Measurements from ENCODE around the gene CYP11A1. TPM values are rescaled to one million over a fixed set of nuclear protein-coding genes. Genes with fewer than 3 reads are reported as not detected.

Gene CYP11A1
- total and polyA plus RNA-seq, 2 donors (not counting 1 experiment from before 2014, with no cell fraction given), result not detected

- ATAC-seq (ENCODE audit: low read depth), result peak; percentile 47
- Histone ChIP-seq H3K9me3 (ENCODE audit: control extremely low read depth in 1 of 3, control insufficient read depth in 2 of 3, insufficient read depth in 1 of 3, low read length in 2 of 3) (no peaks in the 10 kb centered on the region), H3K4me3 (ENCODE audit: control extremely low read depth in 1 of 5, extremely low read depth in 1 of 5, insufficient read depth in 1 of 5, low read depth in 2 of 5, low read length in 4 of 5) (no peak overlapping the region), H3K27ac (ENCODE audit: low read length in 2 of 2) (no peak overlapping the region), H3K4me1 (ENCODE audit: control insufficient read depth in 2 of 2, insufficient read depth in 2 of 2, low read length in 2 of 2) (no peaks in the 10 kb centered on the region), H2AFZ (ENCODE audit: insufficient read depth, low read depth, low read length, poor library complexity, severe bottlenecking) (no peak overlapping the region), H4K20me1 (ENCODE audit: control insufficient read depth, insufficient read depth, low read length, poor library complexity, severe bottlenecking) (no peaks in the 10 kb centered on the region), H3K4me2 (replicated peaks; ENCODE audit: low read depth, low read length, poor library complexity, severe bottlenecking) (no peak overlapping the region), H3K27me3 (replicated peaks in 1 of 4; ENCODE audit: control extremely low read depth in 1 of 4, control insufficient read depth in 3 of 4, insufficient read depth in 4 of 4, low read length in 3 of 4) (peaks cover 0 to 25% (median 4%) of the 10 kb centered on the region in 4 experiments), H3K79me2 (ENCODE audit: control insufficient read depth, insufficient read depth, low read length) (no peaks in the 10 kb centered on the region), H3K36me3 (replicated peaks in 1 of 2; ENCODE audit: control extremely low read depth in 1 of 2, control insufficient read depth in 1 of 2, extremely low read depth in 1 of 2, insufficient read depth in 2 of 2, low read length in 1 of 2) (no peaks in the 10 kb centered on the region), H3K9ac (ENCODE audit: low read length) (no peak overlapping the region)
- WGBS (ENCODE audit: insufficient coverage), result 19% methylated on average over 12 of the region's 19 CpGs
- ChIA-PET CTCF (interaction anchor here (0.9 to 3.3 kb wide), 10 partner anchors 11 to 967 kb away, joined by 3 to 17 read pairs (median 4); no protein-coding TSS in a partner anchor), POLR2A (no interaction called here)
- Mint-ChIP-seq H3K4me1 (no peaks in the 10 kb centered on the region), H3K27ac (no peak overlapping the region), H3K27me3 (peaks cover 54% of the 10 kb centered on the region), H3K9me3 (ENCODE audit: insufficient read depth) (no peaks in the 10 kb centered on the region), H3K4me3 (no peak overlapping the region)
- intact Hi-C loops (cut with micrococcal nuclease), result loop anchor here (1.0 kb wide), 1 partner anchor 181 kb away; no protein-coding TSS in a partner anchor
- TF ChIP-seq EZH2 (IDR thresholded peaks at IDR 0.05; ENCODE audit: borderline replicate concordance, insufficient read depth, low read depth, low read length, poor library complexity, severe bottlenecking) (no peak), CTCF (IDR thresholded peaks at IDR 0.05) (peak; percentile 48)
- DNase-seq, result peak; percentile 49
Measured at GRCh38 chr15:74307827-74308811, 59.3 kb downstream of the CYP11A1 start.

- WGBS (ENCODE audit: insufficient coverage), result 86% methylated on average over 6 of the region's 10 CpGs
- H3K27me3 Mint-ChIP-seq, result peaks cover 65% of the 10 kb centered on the region
- intact Hi-C loops (cut with micrococcal nuclease), result no loop called here
Measured at GRCh38 chr15:74306781-74307217, 60.6 kb downstream of the CYP11A1 start.

More at GRCh38 chr15:74306781-74307217, 60.6 kb downstream of the CYP11A1 start:
- Histone ChIP-seq H2AFZ (ENCODE audit: insufficient read depth, low read depth, low read length, poor library complexity, severe bottlenecking) (no peak overlapping the region), H3K9me3 (ENCODE audit: control extremely low read depth in 1 of 3, control insufficient read depth in 2 of 3, insufficient read depth in 1 of 3, low read length in 2 of 3) (no peaks in the 10 kb centered on the region), H3K36me3 (replicated peaks in 1 of 2; ENCODE audit: control extremely low read depth in 1 of 2, control insufficient read depth in 1 of 2, extremely low read depth in 1 of 2, insufficient read depth in 2 of 2, low read length in 1 of 2) (no peaks in the 10 kb centered on the region), H3K4me1 (ENCODE audit: control insufficient read depth in 2 of 2, insufficient read depth in 2 of 2, low read length in 2 of 2) (no peaks in the 10 kb centered on the region), H3K79me2 (ENCODE audit: control insufficient read depth, insufficient read depth, low read length) (no peaks in the 10 kb centered on the region), H3K4me2 (replicated peaks; ENCODE audit: low read depth, low read length, poor library complexity, severe bottlenecking) (no peak overlapping the region), H3K4me3 (ENCODE audit: control extremely low read depth in 1 of 5, extremely low read depth in 1 of 5, insufficient read depth in 1 of 5, low read depth in 2 of 5, low read length in 4 of 5) (no peak overlapping the region), H3K27ac (ENCODE audit: low read length in 2 of 2) (no peak overlapping the region), H3K27me3 (replicated peaks in 1 of 4; ENCODE audit: control extremely low read depth in 1 of 4, control insufficient read depth in 3 of 4, insufficient read depth in 4 of 4, low read length in 3 of 4) (peaks cover 0 to 34% (median 7%) of the 10 kb centered on the region in 4 experiments), H4K20me1 (ENCODE audit: control insufficient read depth, insufficient read depth, low read length, poor library complexity, severe bottlenecking) (no peaks in the 10 kb centered on the region), H3K9ac (ENCODE audit: low read length) (no peak overlapping the region)
- POLR2A ChIA-PET, result no interaction called here
- no peak for TF ChIP-seq EZH2 (IDR thresholded peaks at IDR 0.05; ENCODE audit: borderline replicate concordance, insufficient read depth, low read depth, low read length, poor library complexity, severe bottlenecking)
- TF ChIP-seq CTCF (IDR thresholded peaks at IDR 0.05), result no peak
- CTCF ChIA-PET, result interaction anchor here (1.0 to 3.3 kb wide), 4 partner anchors 10 to 968 kb away, joined by 3 to 17 read pairs (median 4); no protein-coding TSS in a partner anchor
- H3K27ac Mint-ChIP-seq, result no peak overlapping the region
- DNase-seq (no peak), ATAC-seq (ENCODE audit: low read depth) (no peak)
- H3K9me3 Mint-ChIP-seq (ENCODE audit: insufficient read depth), result no peaks in the 10 kb centered on the region
- H3K4me1 Mint-ChIP-seq, result no peaks in the 10 kb centered on the region
- no peak overlapping the region for H3K4me3 Mint-ChIP-seq

Data from B cell (primary cell).